ENCODE results near the gene CMYA5.

Gene CMYA5

GRCh38 chr5:79834754-79835714 lies 145.4 kb downstream of the CMYA5 start:
- no peak for DNase-seq (ENCODE audit: low read depth in 2 of 2)

GRCh38 chr5:79837761-79838551 lies 148.3 kb downstream of the CMYA5 start:
- no peak for DNase-seq (ENCODE audit: low read depth in 2 of 2)

- DNase-seq (ENCODE audit: low read depth in 2 of 2) = no peak
Measured at GRCh38 chr5:79840084-79840990, 150.7 kb downstream of the CMYA5 start.

DNA sequence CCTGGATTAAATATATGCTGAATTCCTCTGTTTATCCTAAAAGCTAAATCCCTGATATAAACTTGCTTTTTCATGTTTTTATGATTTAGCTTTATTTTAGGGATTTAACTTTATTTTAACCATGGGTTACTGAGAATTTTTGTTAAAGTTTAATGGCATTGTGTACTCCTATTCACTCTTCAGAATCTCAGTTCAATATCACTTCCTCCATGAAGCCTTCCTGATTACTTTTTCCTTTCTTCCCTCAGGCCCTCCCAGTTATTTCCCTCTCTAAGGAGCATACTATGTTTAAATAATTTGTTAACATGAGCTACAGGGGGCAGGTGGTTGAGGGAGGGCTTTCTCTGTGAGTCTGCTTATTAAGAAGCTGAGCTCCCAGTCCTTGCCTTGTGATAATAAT lies 151.5 kb downstream of the CMYA5 start:
- no peak for DNase-seq (ENCODE audit: low read depth in 2 of 2)

- no peak for DNase-seq (ENCODE audit: low read depth in 2 of 2)
Measured at GRCh38 chr5:79842006-79842881, 152.6 kb downstream of the CMYA5 start.

GRCh38 chr5:79842991-79843390 lies 153.4 kb downstream of the CMYA5 start:
- no peak for DNase-seq (ENCODE audit: low read depth in 2 of 2)

DNA sequence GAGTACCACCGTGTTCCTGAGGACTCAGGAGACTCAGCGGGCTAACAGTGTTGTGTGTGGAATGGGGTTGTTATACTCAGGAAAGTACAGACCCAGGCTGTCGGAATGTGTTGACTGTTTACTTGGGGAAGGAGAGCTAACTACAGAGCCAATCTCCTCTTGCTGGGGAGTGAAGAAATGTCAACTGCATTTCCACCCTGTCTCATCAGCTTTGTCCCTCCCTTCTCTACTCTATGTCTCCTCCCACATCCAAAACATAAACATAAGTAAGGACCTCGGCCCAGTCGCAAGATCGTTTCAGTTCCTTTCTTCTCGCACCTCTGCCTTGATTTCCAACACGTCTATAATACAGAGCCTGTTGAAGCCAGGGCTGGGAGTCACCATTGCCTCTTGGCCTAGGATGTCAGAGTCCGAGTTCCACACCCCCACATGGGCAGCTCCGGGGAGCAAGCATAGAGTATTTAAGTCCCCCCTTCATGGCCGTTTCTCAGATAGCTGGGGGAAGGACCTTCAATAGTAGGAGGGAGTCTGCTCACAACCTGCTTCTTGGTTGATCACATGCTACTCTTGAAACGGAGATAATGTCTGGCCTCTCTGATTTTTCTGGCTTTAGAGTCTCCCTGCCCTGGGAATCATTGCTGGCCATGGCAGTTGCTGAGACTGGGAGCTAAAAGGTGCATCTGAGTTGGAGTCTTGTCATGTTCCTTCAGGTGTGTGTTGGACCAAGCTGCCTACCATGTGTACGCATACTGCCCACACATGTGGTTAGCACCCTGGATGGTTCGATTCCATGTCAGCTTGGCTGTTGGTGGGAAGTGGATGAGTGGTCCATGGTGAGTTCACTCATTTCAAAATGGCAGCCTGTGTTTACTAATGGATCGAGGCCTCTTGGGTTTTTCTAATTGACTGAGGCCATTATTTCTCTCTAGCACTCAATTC lies 154.1 kb downstream of the CMYA5 start:
- DNase-seq (ENCODE audit: low read depth in 2 of 2) = no peak

DNA sequence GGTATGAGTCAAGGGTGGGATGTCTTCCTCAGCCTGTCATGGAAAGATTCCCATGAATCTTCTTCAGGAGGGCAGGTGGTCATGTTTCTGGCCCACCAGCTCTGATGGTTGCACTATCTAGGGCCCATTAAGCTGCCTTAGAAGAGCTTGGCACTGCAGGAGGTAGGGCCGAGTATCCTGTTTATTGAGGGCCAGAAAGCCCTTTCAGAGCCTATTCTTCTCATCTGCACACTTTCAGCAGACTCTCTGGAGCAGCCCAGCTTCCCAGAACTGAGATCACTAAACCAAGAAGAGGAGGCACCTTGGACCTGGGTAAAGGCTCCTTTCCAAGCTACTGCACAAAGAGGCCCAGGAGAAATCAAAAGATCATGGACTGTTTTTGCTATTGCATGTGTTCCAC lies 154.9 kb downstream of the CMYA5 start:
- no peak for DNase-seq (ENCODE audit: low read depth in 2 of 2)

DNA sequence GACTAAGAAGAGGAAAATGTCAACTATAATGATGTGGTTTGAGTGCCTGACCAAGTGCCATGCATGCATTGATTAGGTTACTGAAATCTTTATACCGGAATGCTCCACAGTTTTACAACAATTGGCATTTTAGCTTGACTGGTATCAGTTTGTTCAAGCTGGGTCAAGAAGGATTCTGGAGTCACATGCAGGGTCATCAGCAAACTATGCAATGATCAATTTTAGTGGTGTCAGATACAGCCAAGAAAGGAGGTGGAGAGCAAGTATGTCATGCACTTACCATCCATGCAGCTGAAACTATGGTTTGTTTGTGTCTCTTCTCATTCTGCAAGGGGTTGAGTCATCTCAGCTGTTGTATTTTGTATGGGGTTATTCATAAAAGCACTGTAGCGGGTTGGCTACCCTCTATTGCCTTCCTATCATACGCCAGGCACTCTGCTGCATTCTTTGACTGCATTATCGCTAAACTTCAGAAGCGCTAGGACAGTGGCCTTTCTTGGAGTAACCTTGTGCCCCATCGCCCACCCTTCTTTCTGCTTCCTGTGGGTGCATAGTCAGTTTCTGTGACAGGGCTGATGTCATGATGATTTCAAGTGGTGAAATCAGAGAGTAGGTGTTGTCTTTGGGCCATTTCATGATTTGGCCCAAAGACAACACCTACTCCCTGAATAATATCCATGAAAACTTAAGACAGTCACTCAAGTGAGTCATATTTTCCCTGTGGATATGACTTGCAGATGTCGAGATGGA lies 156.0 kb downstream of the CMYA5 start:
- no peak for DNase-seq (ENCODE audit: low read depth in 2 of 2)

DNA sequence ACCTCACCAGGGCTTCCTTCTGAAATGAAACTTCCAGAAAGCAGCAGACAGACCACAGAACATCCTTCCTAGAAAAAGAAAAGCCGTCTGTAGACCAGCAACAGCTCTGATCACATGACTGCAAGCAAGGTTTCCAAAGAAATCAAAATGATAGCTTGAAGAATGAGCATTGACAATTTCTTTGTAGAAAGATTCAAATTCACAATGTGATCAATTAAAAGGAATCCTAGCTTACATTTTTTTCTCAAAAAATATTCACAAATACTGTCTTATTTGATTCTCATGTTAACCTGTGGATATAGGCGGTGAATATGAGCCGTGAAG lies 156.5 kb downstream of the CMYA5 start:
- no peak for DNase-seq (ENCODE audit: low read depth in 2 of 2)

GRCh38 chr5:79847561-79847960 lies 157.9 kb downstream of the CMYA5 start:
- DNase-seq (ENCODE audit: low read depth in 2 of 2) = no peak

DNA sequence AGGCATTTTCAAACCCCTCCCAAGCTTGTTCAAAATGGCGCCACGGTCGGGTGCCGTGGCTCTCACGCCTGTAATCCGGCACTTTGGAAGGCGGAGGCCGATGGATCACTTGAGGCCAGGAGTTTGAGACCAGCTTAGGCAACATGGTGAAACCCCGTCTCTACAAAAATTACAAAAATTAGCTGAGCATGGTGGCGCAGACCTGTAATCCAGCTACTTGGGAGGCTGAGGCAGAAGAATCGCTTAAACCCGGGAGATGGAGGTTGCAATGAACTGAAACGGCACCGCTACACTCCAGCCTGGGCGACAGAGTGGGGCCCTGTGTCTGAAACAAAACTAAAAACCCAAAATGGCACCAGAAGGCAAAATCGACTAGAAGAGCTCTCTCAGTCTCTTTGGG lies 159.4 kb downstream of the CMYA5 start:
- DNase-seq (ENCODE audit: low read depth in 2 of 2) = no peak

All from stimulated activated CD8-positive, alpha-beta memory T cell treated with anti-CD3 and anti-CD28 coated beads, Interleukin-7, amount 100 ng/mL, for 4 hours (primary cell).